GM12873 (cell line): ENCODE measurements around the gene SMKR1.

ENCODE experiments used
- CTCF ChIP-seq: IDR thresholded peaks from 2 replicates; pipeline ENCODE4 v1.5.1; 2012; ENCODE audit warnings: low read depth, mild to moderate bottlenecking, moderate library complexity, low read length, control low read depth; ENCODE audit not compliant: insufficient read depth; ENCODE audit errors: missing control alignments

SMKR1 gene

GRCh38 chr7:129461809-129462208 lies 40.5 kb upstream of the SMKR1 start:
- no peak for TF ChIP-seq CTCF

DNA sequence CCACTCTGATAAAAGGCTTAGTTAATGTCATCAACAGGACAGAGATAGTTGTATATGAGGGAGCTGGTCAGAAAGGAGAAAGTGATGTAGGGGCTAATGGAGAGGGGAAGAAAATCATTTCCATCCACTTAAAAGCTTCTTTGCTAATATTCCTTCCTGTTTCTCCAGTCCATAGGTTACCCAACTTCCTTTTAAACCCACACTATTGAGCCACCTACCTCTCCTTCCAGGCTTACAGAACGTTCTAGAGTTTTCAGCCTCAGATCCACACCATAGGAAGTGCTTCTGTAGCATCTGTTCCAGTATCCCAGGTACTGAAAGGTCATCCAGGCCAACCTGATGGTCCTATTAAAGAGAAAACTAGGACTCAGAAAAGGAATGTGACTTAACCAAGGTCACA lies 39.9 kb upstream of the SMKR1 start:
- no peak for TF ChIP-seq CTCF

DNA sequence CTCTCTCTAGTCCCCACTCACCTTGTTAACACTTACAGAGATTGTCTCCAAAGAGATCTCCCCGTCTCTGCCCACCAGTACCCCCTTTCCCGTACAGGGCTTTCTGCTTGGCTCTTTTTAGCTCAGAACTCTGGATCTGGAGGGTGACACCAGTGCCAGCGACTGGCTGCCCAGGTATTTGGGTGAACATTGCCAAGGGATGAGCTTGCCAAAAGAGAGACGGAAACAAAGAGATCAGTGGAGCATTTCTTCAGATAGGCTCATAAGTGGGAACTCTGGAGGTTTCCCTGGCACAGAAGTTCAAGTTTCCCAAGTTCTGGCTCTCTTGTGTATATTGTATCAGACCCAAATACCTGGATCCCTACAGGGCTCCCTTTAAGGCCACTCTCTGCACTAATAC lies 38.1 kb upstream of the SMKR1 start:
- no peak for TF ChIP-seq CTCF

- no peak for TF ChIP-seq CTCF
Observed at GRCh38 chr7:129465080-129465479, 37.3 kb upstream of the SMKR1 start.

GRCh38 chr7:129466796-129467195 lies 35.5 kb upstream of the SMKR1 start:
- no peak for TF ChIP-seq CTCF

DNA sequence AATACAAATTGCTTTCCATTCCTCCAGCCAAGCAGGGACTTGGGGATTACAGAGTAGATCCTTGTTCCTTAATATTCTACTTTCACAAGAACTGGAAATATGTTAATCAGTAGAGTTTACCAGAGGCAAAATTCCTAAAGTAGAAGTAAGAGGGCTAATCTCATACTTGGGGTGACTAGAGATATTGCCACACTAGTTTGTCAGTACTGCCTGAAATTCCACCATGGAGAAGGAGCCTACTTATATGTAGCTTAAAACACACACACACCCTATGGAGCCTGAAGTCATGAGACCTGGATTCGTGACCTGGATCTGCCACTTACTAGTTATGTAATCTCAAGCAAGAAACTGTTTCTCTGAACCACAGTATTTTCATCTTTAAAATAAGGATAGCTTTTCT lies 34.2 kb upstream of the SMKR1 start:
- no peak for TF ChIP-seq CTCF

DNA sequence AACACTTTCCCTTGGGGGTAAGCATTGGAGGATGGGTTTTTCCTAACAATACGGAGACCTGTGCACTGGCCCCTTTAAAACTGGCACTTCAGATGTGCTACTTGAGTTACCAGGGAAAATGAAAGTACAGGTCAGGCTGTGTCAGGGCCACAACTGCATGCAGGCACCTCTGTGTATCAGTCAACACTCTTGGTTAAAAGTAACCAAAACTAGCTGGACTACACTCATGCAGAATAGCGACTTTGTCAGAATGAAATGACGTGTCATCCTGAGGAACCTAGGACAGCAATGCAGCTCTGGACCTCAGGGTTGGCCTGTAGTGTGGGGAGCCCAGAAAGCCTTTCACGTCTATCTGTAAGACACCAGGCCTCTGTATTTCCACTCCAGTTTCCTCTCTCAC lies 33.8 kb upstream of the SMKR1 start:
- TF ChIP-seq CTCF, result no peak

DNA sequence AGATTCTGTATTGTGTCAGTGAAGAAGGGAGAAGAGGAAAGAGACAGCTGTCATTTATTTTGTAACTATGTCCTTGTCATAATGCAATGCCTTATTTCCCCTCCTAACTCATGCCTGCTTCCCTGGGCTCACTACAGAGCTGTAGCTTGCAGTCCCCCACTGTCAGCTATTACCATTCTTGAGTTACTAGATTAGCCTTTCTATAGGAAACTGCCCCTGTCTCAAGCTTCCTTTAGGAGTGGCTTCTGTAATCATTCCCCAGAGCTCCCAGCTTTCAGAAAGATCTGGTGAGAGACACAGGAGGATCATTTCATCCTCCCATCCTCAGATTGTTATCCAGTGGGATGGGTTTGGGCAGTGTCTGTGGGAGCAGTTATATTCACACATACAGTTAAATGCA lies 32.4 kb upstream of the SMKR1 start:
- TF ChIP-seq CTCF, result no peak
